Measurements from ENCODE around the gene DGKI.
"Not testable (repeated sequence)": the region's sequence is repeated elsewhere in the genome, so short reads cannot be mapped to it uniquely, and the experiment has no call there.

DGKI gene

GRCh38 chr7:137834552-137834951, 12.2 kb downstream of the DGKI start:
- DNase-seq, result peak; percentile 10

DNA sequence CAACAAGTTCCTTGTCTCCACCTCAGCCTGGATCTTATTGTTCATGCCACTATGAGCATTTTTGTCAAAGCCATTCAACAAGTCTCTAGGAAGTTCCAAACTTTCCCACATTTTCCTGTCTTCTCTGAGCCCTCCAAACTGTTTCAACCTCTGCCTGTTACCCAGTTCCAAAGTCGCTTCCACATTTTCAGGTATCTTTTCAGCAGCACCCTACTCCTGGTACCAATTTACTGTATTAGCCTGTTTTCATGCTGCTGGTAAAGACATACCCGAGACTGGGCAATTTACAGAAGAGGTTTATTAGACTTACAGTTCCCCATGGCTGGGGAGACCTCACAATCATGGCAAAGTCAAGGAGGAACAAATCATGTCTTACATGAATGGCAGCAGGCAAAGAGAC, 13.8 kb downstream of the DGKI start:
- DNase-seq, result not testable (repeated sequence)

DNA sequence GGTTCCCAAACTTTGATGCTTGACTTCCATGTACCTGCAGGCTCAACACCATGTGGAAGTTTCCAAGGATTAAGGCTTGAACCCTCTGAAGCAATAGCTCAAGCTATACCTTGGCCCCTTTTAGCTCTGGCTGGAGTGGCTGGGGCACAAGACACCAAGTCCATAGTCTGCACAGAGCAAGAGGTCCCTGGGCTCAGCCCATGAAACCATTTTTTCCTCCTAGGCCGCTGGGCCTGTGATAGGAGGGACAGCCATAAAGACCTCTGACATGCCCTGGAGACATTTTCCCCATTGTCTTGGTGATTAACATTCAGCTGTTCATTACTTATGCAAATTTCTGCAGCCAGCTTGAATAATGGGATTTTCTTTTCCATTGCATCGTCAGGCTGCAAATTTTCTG, 14.4 kb downstream of the DGKI start:
- no peak for DNase-seq

DNA sequence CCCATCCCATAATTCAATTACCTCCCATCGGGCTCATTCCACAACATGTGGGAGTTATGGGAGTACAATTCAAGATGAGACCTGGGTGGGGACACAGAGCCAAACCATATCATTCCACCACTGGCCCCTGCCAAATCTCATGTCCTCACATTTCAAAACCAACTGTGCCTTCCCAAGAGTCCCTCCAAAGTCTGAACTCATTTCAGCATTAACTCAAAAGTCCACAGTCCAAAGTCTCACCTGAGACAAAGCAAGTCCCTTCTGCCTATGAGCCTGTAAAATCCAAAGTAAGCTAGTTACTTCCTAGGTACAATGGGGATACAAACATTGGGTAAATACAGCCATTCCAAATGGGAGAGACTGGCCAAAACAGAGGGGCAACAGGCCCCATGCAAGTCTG, 15.2 kb downstream of the DGKI start:
- not testable (repeated sequence) for DNase-seq

GRCh38 chr7:137829337-137829992, 17.3 kb downstream of the DGKI start:
- no peak for DNase-seq

GRCh38 chr7:137828456-137828855, 18.3 kb downstream of the DGKI start:
- no peak for DNase-seq

DNA sequence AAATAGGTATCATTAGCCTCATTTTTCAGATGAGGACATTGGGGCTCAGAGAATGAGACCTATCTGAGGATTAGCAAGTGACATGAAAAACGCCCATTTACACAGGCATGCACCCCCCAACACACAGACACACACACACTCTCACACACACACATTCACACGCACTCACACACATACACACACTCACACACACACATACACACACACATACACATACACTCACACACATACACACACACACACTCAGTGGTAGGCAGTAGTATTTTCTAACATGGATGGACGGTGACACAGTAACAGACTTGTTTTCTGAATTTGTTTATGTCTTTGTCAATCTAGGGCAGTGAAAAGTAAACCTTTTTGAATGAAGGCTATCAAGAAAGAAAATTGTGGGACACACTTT, 21.3 kb downstream of the DGKI start:
- no peak for DNase-seq

DNA sequence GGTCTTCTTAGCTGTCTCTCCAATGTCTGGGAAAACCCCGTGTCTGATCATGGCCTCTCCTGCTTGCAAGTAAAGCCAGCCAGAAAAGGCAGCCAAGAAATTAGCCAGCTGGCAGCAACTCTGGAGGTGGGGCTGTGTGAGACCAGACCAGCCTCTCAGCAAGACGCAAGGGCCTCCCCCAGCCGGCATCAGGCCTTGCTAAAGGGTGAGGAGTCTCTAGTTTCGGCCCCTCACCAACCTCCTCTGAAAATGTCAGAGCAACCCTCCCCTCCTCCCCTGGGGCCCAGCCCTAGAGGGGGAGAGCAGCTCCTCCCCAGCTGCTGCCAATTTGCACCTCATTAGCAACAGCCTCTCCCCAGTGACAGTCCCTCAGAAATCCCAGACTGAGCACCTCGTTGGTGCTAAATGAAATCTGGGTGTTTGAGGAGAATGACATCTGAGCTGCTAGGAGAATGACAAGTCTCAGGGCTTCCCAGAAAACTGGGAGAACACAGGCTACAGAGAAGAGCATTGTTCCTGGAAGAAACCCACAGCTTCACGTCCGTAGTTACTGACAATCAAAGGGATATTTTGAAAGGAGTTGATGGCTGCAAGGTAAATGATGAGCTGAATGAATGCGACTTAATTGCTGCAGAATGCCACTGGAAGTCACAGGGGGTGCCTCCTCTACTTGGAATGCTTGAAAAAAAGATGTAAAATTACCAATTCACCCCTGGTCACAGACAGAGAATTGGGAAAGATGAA, 25.9 kb downstream of the DGKI start:
- DNase-seq, result no peak

DNA sequence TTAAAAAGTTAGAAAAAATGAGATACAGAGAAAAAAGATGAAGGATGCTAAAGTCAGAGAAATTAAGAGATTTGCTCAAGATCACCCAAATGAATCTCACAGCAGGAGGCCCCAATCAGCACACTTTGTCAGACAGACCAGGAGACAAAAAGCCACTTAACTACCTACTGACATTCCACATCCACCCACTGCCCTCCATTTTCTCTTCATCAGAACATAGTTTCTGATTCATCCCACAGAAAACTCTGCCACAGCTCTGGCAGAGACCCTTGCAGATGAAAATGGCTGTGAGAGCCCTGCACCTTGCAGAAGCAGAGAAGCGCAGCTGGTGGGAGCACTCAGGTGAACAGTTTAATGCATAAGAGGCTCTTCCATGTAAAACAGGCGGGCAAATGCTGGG, 26.6 kb downstream of the DGKI start:
- no peak for DNase-seq

GRCh38 chr7:137818036-137818435, 28.7 kb downstream of the DGKI start:
- no peak for DNase-seq

GRCh38 chr7:137816696-137817320, 30.0 kb downstream of the DGKI start:
- DNase-seq, result peak; percentile 19

GRCh38 chr7:137813541-137813940, 33.2 kb downstream of the DGKI start:
- DNase-seq, result no peak

GRCh38 chr7:137810248-137810647, 36.5 kb downstream of the DGKI start:
- DNase-seq, result no peak

DNA sequence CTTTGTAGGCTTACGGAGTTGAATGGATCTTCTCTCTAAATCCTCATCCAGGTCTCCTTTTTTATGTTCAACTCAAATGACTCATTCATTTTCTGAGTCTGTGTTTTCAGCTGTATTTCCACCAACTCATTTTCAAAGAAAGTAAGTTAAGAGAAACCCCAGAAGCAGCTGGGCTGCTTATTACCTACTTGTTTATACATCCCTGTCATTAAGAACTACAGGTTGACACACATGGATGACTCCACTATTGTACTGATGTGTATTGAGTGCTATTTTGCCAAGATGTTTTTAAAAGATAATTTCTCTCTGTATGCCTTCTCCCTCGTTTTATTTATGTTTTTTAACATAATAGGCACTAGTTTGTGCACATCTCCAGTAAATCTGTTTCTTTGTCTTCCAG, 41.9 kb downstream of the DGKI start:
- no peak for DNase-seq

DNA sequence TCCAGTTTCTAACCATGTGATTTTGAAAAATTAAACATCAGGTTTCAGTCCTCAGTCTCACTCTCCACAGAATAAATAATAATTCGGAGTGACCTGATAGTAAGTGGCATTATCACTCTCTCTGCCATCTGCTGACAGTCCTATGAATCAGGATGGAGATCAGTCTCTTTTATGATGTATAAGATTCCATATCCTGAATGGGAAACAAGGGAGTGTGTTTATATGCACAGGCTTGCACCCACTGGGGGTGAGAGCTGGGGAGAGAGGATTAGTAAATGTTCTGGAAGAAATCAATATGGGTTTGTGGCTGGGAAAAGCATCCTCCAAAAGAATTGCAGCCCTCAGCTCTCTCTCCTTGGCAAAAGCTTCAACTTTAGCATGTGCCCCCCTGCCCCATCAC, 45.3 kb downstream of the DGKI start:
- no peak for DNase-seq

DNA sequence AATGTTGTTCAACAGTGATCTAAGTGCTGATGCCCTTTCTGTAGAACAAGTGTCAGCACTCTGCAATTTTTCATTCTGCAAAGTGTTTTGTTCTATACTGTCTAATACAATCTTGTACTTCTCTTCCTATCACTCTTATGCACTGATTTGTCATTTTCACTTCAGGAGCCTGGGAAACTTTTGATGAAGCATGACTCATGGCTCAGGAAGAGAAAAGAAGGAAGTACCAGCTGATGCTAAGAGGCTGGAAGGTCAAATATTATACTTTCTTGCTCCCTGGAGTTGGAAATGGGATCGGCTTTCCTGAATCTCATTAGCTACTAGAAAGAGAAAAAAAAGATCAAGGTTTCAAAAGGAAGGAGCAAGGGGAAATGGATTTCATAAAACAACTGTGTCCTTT, 45.8 kb downstream of the DGKI start:
- DNase-seq, result no peak

DNA sequence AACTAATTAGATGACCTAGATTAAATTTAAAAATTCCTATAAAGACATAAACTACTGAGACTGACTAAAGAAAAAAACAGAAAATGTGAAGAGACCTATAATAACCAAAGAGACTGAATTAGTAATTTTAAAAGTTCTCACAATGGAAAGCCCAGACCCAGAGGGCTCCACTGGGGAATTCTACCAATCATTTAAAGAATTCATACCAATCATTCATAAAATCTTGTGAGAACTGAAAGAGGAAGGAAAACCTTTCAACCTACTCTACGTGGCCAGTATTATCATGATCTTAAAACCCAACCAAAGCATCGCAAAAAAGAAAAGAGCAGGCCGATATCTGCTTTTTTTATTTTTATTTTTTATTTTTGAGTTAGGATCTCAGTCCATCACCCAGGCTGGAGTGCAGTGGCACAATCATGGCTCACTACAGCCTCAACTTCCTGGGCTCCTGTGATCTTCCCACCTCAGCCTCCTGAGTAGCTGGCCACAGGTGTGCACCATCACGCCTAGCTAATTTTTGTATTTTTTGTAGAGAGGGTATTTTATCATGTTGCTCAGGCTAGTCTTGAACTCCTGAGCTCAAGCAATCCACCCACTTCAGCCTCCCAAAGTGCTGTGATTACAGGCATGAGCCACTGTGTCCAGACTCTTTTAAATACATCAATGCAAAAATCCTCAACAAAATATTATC, 48.6 kb downstream of the DGKI start:
- no peak for DNase-seq

GRCh38 chr7:137795211-137795610, 51.6 kb downstream of the DGKI start:
- no peak for DNase-seq

- DNase-seq, result no peak
Observed at GRCh38 chr7:137791930-137792329, 54.8 kb downstream of the DGKI start.

- DNase-seq, result no peak
Observed at GRCh38 chr7:137790828-137791227, 55.9 kb downstream of the DGKI start.

DNA sequence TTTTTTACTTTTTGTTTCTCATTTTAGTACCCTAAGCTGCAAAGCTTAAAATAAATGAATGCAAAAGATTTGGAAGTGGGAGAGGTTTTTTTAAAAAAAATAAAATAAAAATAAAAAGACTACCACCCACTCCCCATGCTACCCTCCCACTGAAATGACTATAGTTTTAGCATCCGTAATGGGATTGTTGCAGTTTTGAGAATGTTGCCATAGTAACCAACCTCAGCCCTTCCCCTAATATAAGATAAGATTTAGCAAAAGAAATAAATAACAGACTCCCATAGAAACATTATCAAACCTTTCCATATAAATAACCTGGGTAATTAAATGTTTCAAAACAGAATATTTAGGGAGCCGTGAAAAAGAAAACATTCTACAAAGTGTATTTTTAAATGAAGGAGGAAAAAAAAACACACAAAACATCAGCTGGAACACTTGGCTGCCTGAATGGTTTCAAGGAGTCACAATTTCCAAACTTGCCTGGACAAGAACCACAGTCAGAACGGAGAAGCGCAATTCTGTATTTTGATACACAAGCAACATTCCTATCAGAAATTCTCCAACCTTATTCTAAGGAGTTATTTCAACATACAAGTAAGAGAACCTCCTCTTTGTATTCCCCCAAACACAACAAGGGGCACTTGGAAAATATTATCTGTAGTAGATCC, 57.4 kb downstream of the DGKI start:
- no peak for DNase-seq

DNA sequence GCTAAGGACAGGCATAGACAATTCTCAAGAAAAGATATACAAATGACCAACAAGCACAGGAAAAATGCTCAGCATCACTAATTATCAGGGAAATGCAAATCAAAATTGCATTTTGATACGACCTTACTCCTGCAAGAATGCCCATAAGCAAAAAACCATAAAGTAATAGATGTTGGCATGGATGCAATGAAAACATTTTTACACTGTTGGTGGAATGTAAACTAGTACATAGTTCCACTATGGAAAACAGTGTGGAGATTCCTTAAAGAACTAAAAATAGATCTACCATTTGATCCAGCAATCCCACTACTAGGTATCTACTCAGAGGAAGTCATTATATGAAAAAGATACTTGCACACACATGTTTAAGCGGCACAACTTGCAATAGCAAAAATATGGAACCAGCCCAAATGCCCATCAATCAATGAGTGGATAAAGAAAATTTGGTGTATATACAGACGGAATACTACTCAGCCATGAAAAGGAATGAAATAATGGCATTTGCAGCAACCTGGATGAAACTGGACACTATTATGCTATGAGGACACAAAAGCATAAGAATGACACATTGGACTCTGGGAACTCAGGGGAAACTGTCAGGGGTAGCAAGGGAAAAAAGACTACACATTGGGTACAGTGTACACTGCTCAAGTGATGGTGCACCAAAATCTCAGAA, 59.3 kb downstream of the DGKI start:
- DNase-seq, result no peak

DNA sequence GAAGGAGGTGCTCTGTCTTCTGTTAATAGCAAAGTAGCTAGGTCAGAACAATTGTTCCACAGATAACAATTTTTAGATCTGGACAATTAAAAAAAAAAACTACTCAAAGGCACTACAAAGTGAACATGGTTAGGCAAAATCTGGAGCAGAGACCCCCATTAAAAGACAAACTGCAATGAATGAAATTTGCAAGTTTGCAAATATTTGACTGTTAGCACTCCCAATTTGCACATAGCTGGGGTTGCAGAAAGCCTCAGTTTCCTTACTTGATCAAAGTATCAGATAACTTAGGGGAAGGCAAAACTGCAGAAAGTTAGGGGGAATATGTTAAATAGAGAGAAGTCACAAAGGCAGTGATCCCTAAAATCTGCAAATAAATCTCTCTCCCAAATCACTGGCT, 68.3 kb downstream of the DGKI start:
- no peak for DNase-seq

All from MV-4-11 (cell line).